GM12878 (cell line): Measurements from ENCODE around the gene GPC5. TPM values are rescaled to one million over a fixed set of nuclear protein-coding genes. Genes with fewer than 3 reads are reported as not detected.
A peak's percentile ranks its signal among the peaks of the same experiment; 100 is the strongest.

Experiments
- ATAC-seq: fragments of 200-7000 bp; cut with Tn5 transposase; 3 replicates; pipeline ENCODE4 v1.9.1; 2020; ENCODE audit warnings: mild to moderate bottlenecking, moderate library complexity
- BruUV-seq: library from RNA; stranded (reverse); fragments of 400-500 nt; replicated peaks from 2 replicates; lab custom pipeline; 2021; lab: Mats Ljungman, UMichigan
- CTCF ChIA-PET: fragments of 300-600 bp; sonication (Branson Sonifier 250); formaldehyde crosslinking; extraction: SDS; loops from one replicate; lab custom pipeline; 2021; ENCODE audit warnings: inconsistent platforms; lab: Yijun Ruan, JAX
- POLR2A ChIA-PET: fragments of 350-600 bp; formaldehyde crosslinking; extraction: SDS; loops from one replicate; lab custom pipeline; 2021; ENCODE audit warnings: inconsistent platforms; lab: Charles Lee
- RAD21 ChIA-PET: fragments of 300-600 bp; sonication (Branson Sonifier 250); formaldehyde crosslinking; loops from one replicate; lab custom pipeline; 2023; ENCODE audit warnings: antibody characterized with exemption; ENCODE audit not compliant: unreplicated experiment; lab: Charles Lee
- SMC1A ChIA-PET: fragments of 300-600 bp; sonication (Branson Sonifier 250); formaldehyde crosslinking; loops from one replicate; lab custom pipeline; 2023; ENCODE audit not compliant: unreplicated experiment, uncharacterized antibody; lab: Charles Lee
- DNase-seq: peaks from one replicate; pipeline ENCODE4 v3.0.0-alpha.2; 2011; ENCODE audit warnings: low read depth, low spot score
- FAIRE-seq: peaks from 3 replicates; lab custom pipeline; 2011; peaks lifted over from hg19 to GRCh38; lab: Jason Lieb, UNC
- H2AFZ ChIP-seq: 2 replicates; pipeline ENCODE4 v1.6.0; 2011; ENCODE audit warnings: low read depth, low read length, control low read depth; ENCODE audit not compliant: control insufficient read depth
- H3K27ac ChIP-seq: 2 replicates; pipeline ENCODE4 v1.5.1; 2011; ENCODE audit warnings: control low read depth; ENCODE audit not compliant: control insufficient read depth, insufficient read depth
- H3K27me3 ChIP-seq, 2 experiments: replicated peaks in 1 of 2; 2 replicates each; pipeline versions ENCODE4 v1.6.0 to v1.6.1; 2011; ENCODE audit warnings: low read length in 1 of 2; ENCODE audit not compliant: control insufficient read depth in 2 of 2, insufficient read depth in 2 of 2
- H3K36me3 ChIP-seq, 2 experiments: 2 replicates each; pipeline ENCODE4 v1.5.1; 2011; ENCODE audit warnings: low read length in 1 of 2; ENCODE audit not compliant: control insufficient read depth in 2 of 2, insufficient read depth in 2 of 2
- H3K4me1 ChIP-seq: 2 replicates; pipeline ENCODE4 v1.6.1; 2011; ENCODE audit warnings: mild to moderate bottlenecking, low read length, moderate library complexity, mixed read lengths; ENCODE audit not compliant: control insufficient read depth, insufficient read depth
- H3K4me2 ChIP-seq: 2 replicates; pipeline ENCODE4 v1.6.0; 2011; ENCODE audit warnings: control low read depth; ENCODE audit not compliant: control insufficient read depth, insufficient read depth
- H3K4me3 ChIP-seq: fragments of 200-600 bp; sonication (generic); 2 replicates; pipeline ENCODE4 v1.5.1; 2016
- H3K79me2 ChIP-seq: 2 replicates; pipeline ENCODE4 v1.6.0; 2011; ENCODE audit warnings: low read length; ENCODE audit not compliant: control insufficient read depth, insufficient read depth
- H3K9ac ChIP-seq: 2 replicates; pipeline ENCODE4 v1.8.0; 2011; ENCODE audit warnings: low read length, control low read depth, mixed read lengths; ENCODE audit not compliant: control insufficient read depth, insufficient read depth
- H3K9me3 ChIP-seq: replicated peaks from 3 replicates; pipeline ENCODE4 v1.5.1; 2011; ENCODE audit warnings: mild to moderate bottlenecking, low read length; ENCODE audit not compliant: control insufficient read depth, insufficient read depth
- H4K20me1 ChIP-seq: 2 replicates; pipeline ENCODE4 v1.6.0; 2011; ENCODE audit not compliant: control insufficient read depth, insufficient read depth
- ESRRA ChIP-seq: IDR thresholded peaks from 2 replicates; pipeline ENCODE4 v1.6.1; 2012; ENCODE audit warnings: mild to moderate bottlenecking, low read length, improper control_type of control experiment
- MYB ChIP-seq: fragments of 150-350 bp; IDR thresholded peaks from 2 replicates; pipeline ENCODE4 v1.6.1; 2014; ENCODE audit warnings: mild to moderate bottlenecking, low read depth, low read length, borderline replicate concordance
- RCOR1 ChIP-seq: conservative IDR thresholded peaks from 2 replicates; pipeline ENCODE4 v1.6.1; 2012; ENCODE audit warnings: low read depth, low read length, improper control_type of control experiment
- RUNX3 ChIP-seq: IDR thresholded peaks from 2 replicates; pipeline ENCODE4 v1.6.1; 2012; ENCODE audit warnings: low read length, inconsistent platforms
- SMC3 ChIP-seq: IDR thresholded peaks from 2 replicates; pipeline ENCODE4 v1.6.1; 2011; ENCODE audit warnings: low read length, improper control_type of control experiment, borderline replicate concordance
- ZBED1 ChIP-seq: IDR thresholded peaks from 2 replicates; pipeline ENCODE4 v1.6.1; 2016; ENCODE audit warnings: borderline replicate concordance
- ZNF24 ChIP-seq: fragments of 450-650 bp; IDR thresholded peaks from 2 replicates; pipeline ENCODE4 v1.6.1; 2017; ENCODE audit warnings: antibody characterized with exemption, mild to moderate bottlenecking
- ZNF384 ChIP-seq: IDR thresholded peaks from 2 replicates; pipeline ENCODE4 v1.6.1; 2012; ENCODE audit warnings: low read depth, mild to moderate bottlenecking, low read length, improper control_type of control experiment, borderline replicate concordance
- WGBS: methylation state at CpG from one replicate; pipeline ENCODE4 v1.1.6; 2016; ENCODE audit warnings: low lambda C conversion rate; ENCODE audit not compliant: insufficient replicate concordance, insufficient coverage; ENCODE audit errors: missing lambda C conversion rate; 5-methylcytosine and 5-hydroxymethylcytosine counted together
- in situ Hi-C: fragments of 300-500 bp; cut with MboI; formaldehyde crosslinking; loops from 9 replicates; pipeline ENCODE4 v1.14.3; 2018; ENCODE audit warnings: mixed read lengths
- intact Hi-C: fragments of 100-400 bp; cut with micrococcal nuclease; formaldehyde crosslinking; loops from one replicate; pipeline ENCODE4 v1.14.2; 2022; ENCODE audit not compliant: unreplicated experiment
- polyA plus RNA-seq, 11 experiments: library from polyadenylated mRNA; depleted of rRNA in 4 of 11; unstranded in 6 of 11; stranded (reverse) in 5 of 11; fragments of >200 nt; fragmentation: Nextera tagmentation in 4 of 11; fragmentation: Illumina TruSeq in 1 of 11; extraction: Ambion mirVana in 4 of 11; extraction: Trizol in 1 of 11; gene quantifications; 1 replicate in 1 of 11; 2 replicates in 10 of 11; pipeline versions ENCODE4 v1.2.1 to v1.2.3, GENCODE V29; 2011 to 2016; ENCODE audit warnings: inconsistent platforms in 2 of 11, missing spikeins in 2 of 11, low read depth in 1 of 11
- total RNA-seq, 4 experiments: library from RNA; depleted of rRNA in 3 of 4; stranded (reverse); fragments of >200 nt in 3 of 4; fragmentation: Illumina TruSeq in 1 of 4; extraction: Trizol in 1 of 4; gene quantifications; 2 replicates each; pipeline versions ENCODE4 v1.2.1 to v1.2.3, GENCODE V29; 2013 to 2021

Gene GPC5
- total and polyA plus RNA-seq, 10 of the 15 experiments (the other 5 are each of a cell fraction or from before 2014, with no cell fraction given), result 0.05 to 0.87 (median 0.44) TPM; not detected in 1

GRCh38 chr13:91369441-91369831 lies 29.0 kb upstream of the GPC5 start:
- Histone ChIP-seq H3K27me3 (no peaks in the 10 kb centered on the region), H3K79me2 (no peaks in the 10 kb centered on the region), H4K20me1 (no peaks in the 10 kb centered on the region), H3K36me3 (no peaks in the 10 kb centered on the region), H3K4me3 (no peak overlapping the region), H3K4me2 (no peak overlapping the region), H3K9me3 (no peaks in the 10 kb centered on the region), H3K27ac (no peak overlapping the region), H3K9ac (no peak overlapping the region), H3K4me1 (no peaks in the 10 kb centered on the region), H2AFZ (no peak overlapping the region)
- ATAC-seq, result peak; percentile 29; the same call in 2 of the 3 replicates
- no TSS peak for BruUV-seq
- intact Hi-C loops (no loop called here), in situ Hi-C loops (no loop called here)
- no peak for TF ChIP-seq ZNF24
- no peak for TF ChIP-seq SMC3
- TF ChIP-seq RUNX3, result peak; percentile 25; the same call in 1 of the 2 replicates
- TF ChIP-seq ZBED1, result no peak
- SMC1A ChIA-PET, result interaction anchor here (0.8 to 1.6 kb wide), 4 partner anchors 11 to 58 kb away, joined by 3 to 5 read pairs (median 3); no protein-coding TSS in a partner anchor
- CTCF ChIA-PET, result interaction anchor here (0.6 to 1.8 kb wide), 5 partner anchors 10 to 57 kb away, joined by 3 to 8 read pairs (median 5); no protein-coding TSS in a partner anchor
- no peak for FAIRE-seq
- DNase-seq, result no peak
- WGBS, result 46% methylated on average over 3 of the region's 3 CpGs
- POLR2A ChIA-PET, result interaction anchor here (0.8 kb wide), 1 partner anchor 20 kb away, joined by 3 read pairs; no protein-coding TSS in a partner anchor
- RAD21 ChIA-PET, result interaction anchor here (0.6 to 1.0 kb wide), 2 partner anchors 56 to 67 kb away, joined by 3 to 5 read pairs; no protein-coding TSS in a partner anchor

DNA sequence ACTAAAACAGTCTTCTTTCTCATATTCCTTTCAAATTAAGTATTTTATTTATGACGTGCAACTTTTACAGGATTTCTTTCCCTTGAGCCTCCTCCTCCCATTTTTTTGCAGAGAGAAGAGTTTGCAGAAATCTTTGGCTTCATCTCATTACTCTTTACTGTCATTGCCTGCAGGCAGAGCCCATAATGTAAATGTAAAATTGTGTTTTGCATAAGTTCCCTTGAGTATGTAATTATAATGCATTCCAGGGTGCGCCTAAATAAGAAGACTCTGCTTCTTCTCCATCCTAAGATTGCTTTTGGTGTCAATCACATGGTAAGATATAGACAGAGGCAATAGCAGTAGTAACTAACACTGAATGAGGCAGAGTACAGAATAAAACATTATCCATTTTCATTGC lies 27.9 kb upstream of the GPC5 start:
- ChIA-PET RAD21 (interaction anchor here (1.0 kb wide), 1 partner anchor 57 kb away, joined by 5 read pairs; no protein-coding TSS in a partner anchor), POLR2A (interaction anchor here (0.6 kb wide), 1 partner anchor 12 kb away, joined by 3 read pairs; no protein-coding TSS in a partner anchor), CTCF (interaction anchor here (1.1 to 1.8 kb wide), 3 partner anchors 35 to 58 kb away, joined by 5 to 8 read pairs (median 7); no protein-coding TSS in a partner anchor), SMC1A (interaction anchor here (0.8 kb wide), 1 partner anchor 38 kb away, joined by 3 read pairs; no protein-coding TSS in a partner anchor)
- no peak overlapping the region for H3K4me2 ChIP-seq
- ATAC-seq, result no peak
- no peaks in the 10 kb centered on the region for H3K36me3 ChIP-seq
- no peak for DNase-seq
- no TSS peak for BruUV-seq
- H3K9me3 ChIP-seq, result no peaks in the 10 kb centered on the region
- intact Hi-C loops, result loop anchor here (5.0 to 10.0 kb wide), 2 partner anchors 37 to 274 kb away; no protein-coding TSS in a partner anchor
- no peaks in the 10 kb centered on the region for H4K20me1 ChIP-seq
- no peaks in the 10 kb centered on the region for H3K4me1 ChIP-seq
- WGBS, result 98% methylated on average over 2 of the region's 2 CpGs
- no peak overlapping the region for H2AFZ ChIP-seq
- no peak overlapping the region for H3K27ac ChIP-seq
- no peak overlapping the region for H3K9ac ChIP-seq
- FAIRE-seq, result no peak
- H3K4me3 ChIP-seq, result no peak overlapping the region
- in situ Hi-C loops, result no loop called here
- H3K27me3 ChIP-seq, result no peaks in the 10 kb centered on the region
- H3K79me2 ChIP-seq, result no peaks in the 10 kb centered on the region
- TF ChIP-seq RCOR1 (no peak), ZNF384 (no peak), MYB (no peak), ESRRA (no peak)
